Measurements from ENCODE around the gene CDC14C.

GRCh38 chr7:48955916-48956315 lies 31.6 kb downstream of the CDC14C start:
- TF ChIP-seq CTCF (conservative IDR thresholded peaks at IDR 0.05; ENCODE audit: low read depth, low read length) (no peak), FOS (IDR thresholded peaks at IDR 0.05; ENCODE audit: low read depth, low read length) (no peak), POLR2A (IDR thresholded peaks at IDR 0.05; ENCODE audit: low read depth, low read length) (no peak), MXI1 (IDR thresholded peaks at IDR 0.05; ENCODE audit: borderline replicate concordance, low read depth, low read length) (no peak), USF2 (IDR thresholded peaks at IDR 0.05; ENCODE audit: low read depth, low read length) (no peak), SMC3 (IDR thresholded peaks at IDR 0.05; ENCODE audit: low read depth, low read length) (no peak), ELK1 (IDR thresholded peaks at IDR 0.05; ENCODE audit: borderline replicate concordance, low read depth, low read length) (no peak), NFE2L2 (IDR thresholded peaks at IDR 0.05; ENCODE audit: low read depth, low read length) (no peak), RAD21 (IDR thresholded peaks at IDR 0.05; ENCODE audit: low read length) (no peak), RFX5 (IDR thresholded peaks at IDR 0.05; ENCODE audit: low read depth, low read length) (no peak)

Data from IMR-90 (cell line).